Measurements from ENCODE around the gene BOK. TPM values are rescaled to one million over a fixed set of nuclear protein-coding genes. Genes with fewer than 3 reads are reported as not detected.

BOK gene
- total and polyA plus RNA-seq, 4 donors = 11.8 to 44.3 (median 29.1) TPM

DNA sequence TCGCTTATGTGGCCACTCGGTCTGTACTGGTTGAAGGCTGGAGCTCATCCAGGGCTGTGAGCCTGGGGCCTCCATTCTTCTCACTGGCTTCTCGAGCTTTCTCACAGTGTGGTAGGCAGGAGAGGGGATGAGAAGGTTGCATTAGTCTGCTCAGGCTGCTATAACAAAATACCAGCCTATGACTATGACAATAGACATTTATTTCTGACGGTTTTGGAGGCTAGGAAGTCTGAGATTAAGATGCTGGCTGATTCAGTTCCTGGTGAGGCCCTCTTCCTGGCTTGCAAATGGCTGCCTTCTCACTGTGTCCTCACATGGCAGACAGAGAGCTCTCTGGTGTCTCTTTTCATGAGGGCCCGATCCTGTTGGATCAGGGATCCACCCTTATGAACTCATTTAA lies 44.0 kb upstream of the BOK start:
- TF ChIP-seq CTCF (IDR thresholded peaks at IDR 0.05; ENCODE audit: control extremely low read depth, extremely low read depth) = no peak
- ATAC-seq (ENCODE audit: insufficient read depth, low FRiP score) = no peak

DNA sequence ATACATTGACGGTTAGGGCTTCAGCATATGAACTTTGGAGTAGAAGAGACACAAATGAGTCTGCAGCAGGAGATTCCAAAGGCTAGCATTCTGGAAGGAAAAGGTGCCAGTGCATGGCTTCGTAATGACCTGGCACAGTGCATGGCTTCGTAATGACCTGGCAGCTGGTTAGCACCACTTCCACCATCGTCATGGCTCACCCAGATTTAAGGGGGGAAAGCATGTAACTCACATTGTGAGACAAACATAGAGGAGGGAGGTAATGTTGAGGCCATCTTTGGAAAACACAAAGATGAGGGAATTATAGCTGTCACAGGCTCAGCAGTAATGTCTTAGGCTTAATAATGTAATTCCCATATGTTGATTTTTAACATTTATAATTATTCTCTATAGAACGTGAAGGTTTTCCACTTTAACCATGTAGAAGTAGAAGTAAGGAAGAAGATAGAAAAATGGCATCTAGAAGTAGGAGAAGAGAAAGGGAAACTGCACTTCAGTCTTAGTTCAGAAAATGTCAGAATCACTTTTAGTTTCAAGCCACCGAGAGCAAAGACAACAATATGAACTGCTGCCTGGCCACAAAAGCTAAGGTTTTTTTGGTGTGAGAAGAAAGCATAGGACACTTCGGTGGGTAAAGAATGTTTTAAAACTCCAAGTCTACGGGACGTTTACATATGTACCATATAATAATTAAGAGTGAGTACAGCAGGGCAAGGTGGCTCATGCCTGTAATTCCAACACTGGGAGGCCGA lies 43.4 kb upstream of the BOK start:
- peaks cover 0 to 2% (median 0%) of the 10 kb centered on the region in 5 donors for H3K4me1 ChIP-seq (ENCODE audit: control insufficient read depth in 5 of 5, insufficient read depth in 5 of 5, low read length in 5 of 5)
- H3K4me3 ChIP-seq = no peak overlapping the region
- no peak overlapping the region for H3K9ac ChIP-seq (ENCODE audit: insufficient read depth in 1 of 2, low read length in 2 of 2)
- peaks cover 0 to 3% (median 0%) of the 10 kb centered on the region in 4 donors for H3K9me3 ChIP-seq (ENCODE audit: control insufficient read depth in 4 of 4, insufficient read depth in 3 of 4, low read length in 3 of 4)
- WGBS, 2 donors = 65 to 77% methylated on average over 10 of the region's 10 CpGs
- H3K27ac ChIP-seq (ENCODE audit: low read depth in 1 of 2, low read length in 1 of 2) = no peak overlapping the region
- H3K27me3 ChIP-seq (ENCODE audit: control insufficient read depth in 3 of 3, insufficient read depth in 3 of 3, low read length in 2 of 3) = peaks cover 0 to 4% (median 0%) of the 10 kb centered on the region in 3 donors
- no peak for ATAC-seq (ENCODE audit: insufficient read depth, low FRiP score)
- DNase-seq = no peak
- no peak for TF ChIP-seq CTCF (IDR thresholded peaks at IDR 0.05; ENCODE audit: control extremely low read depth, extremely low read depth)
- H3K36me3 ChIP-seq (ENCODE audit: control insufficient read depth in 4 of 4, insufficient read depth in 4 of 4, low read length in 4 of 4) = peaks cover 0 to 2% (median 0%) of the 10 kb centered on the region in 4 donors

More for the DNA sequence above, 44.0 kb upstream of the BOK start:
- H3K4me3 ChIP-seq = no peak overlapping the region
- no peaks in the 10 kb centered on the region for H3K27me3 ChIP-seq (ENCODE audit: control insufficient read depth in 3 of 3, insufficient read depth in 3 of 3, low read length in 2 of 3)
- no peak for DNase-seq
- no peak overlapping the region for H3K27ac ChIP-seq (ENCODE audit: low read depth in 1 of 2, low read length in 1 of 2)
- peaks cover 0 to 3% (median under 1%) of the 10 kb centered on the region in 5 donors for H3K4me1 ChIP-seq (ENCODE audit: control insufficient read depth in 5 of 5, insufficient read depth in 5 of 5, low read length in 5 of 5)
- peaks cover 0 to 3% (median 0%) of the 10 kb centered on the region in 4 donors for H3K9me3 ChIP-seq (ENCODE audit: control insufficient read depth in 4 of 4, insufficient read depth in 3 of 4, low read length in 3 of 4)
- no peak overlapping the region for H3K9ac ChIP-seq (ENCODE audit: insufficient read depth in 1 of 2, low read length in 2 of 2)
- peaks cover 0 to 2% (median 0%) of the 10 kb centered on the region in 4 donors for H3K36me3 ChIP-seq (ENCODE audit: control insufficient read depth in 4 of 4, insufficient read depth in 4 of 4, low read length in 4 of 4)
- 76 to 92% methylated on average over 5 of the region's 5 CpGs for WGBS, 2 donors

- 99 to 100% methylated on average over 3 of the region's 3 CpGs for WGBS, 2 donors
- Histone ChIP-seq H3K36me3 (ENCODE audit: control insufficient read depth in 4 of 4, insufficient read depth in 4 of 4, low read length in 4 of 4) (peaks cover 0 to 2% (median 0%) of the 10 kb centered on the region in 4 donors), H3K4me3 (no peak overlapping the region), H3K9ac (ENCODE audit: insufficient read depth in 1 of 2, low read length in 2 of 2) (no peak overlapping the region), H3K9me3 (ENCODE audit: control insufficient read depth in 4 of 4, insufficient read depth in 3 of 4, low read length in 3 of 4) (peaks cover 0 to 3% (median 0%) of the 10 kb centered on the region in 4 donors), H3K27ac (ENCODE audit: low read depth in 1 of 2, low read length in 1 of 2) (no peak overlapping the region), H3K4me1 (ENCODE audit: control insufficient read depth in 5 of 5, insufficient read depth in 5 of 5, low read length in 5 of 5) (peaks cover 0 to 2% (median 0%) of the 10 kb centered on the region in 5 donors), H3K27me3 (ENCODE audit: control insufficient read depth in 3 of 3, insufficient read depth in 3 of 3, low read length in 2 of 3) (peaks cover 0 to 7% (median 0%) of the 10 kb centered on the region in 3 donors)
- ATAC-seq (ENCODE audit: insufficient read depth, low FRiP score) = no peak
- DNase-seq = no peak
- no peak for TF ChIP-seq CTCF (IDR thresholded peaks at IDR 0.05; ENCODE audit: control extremely low read depth, extremely low read depth)
These were observed 42.0 kb upstream of the BOK start for GRCh38 chr2:241516520-241516965.

Measured in lung (tissue), 12 donors.